ENCODE results near the gene SLC43A3.

DNA sequence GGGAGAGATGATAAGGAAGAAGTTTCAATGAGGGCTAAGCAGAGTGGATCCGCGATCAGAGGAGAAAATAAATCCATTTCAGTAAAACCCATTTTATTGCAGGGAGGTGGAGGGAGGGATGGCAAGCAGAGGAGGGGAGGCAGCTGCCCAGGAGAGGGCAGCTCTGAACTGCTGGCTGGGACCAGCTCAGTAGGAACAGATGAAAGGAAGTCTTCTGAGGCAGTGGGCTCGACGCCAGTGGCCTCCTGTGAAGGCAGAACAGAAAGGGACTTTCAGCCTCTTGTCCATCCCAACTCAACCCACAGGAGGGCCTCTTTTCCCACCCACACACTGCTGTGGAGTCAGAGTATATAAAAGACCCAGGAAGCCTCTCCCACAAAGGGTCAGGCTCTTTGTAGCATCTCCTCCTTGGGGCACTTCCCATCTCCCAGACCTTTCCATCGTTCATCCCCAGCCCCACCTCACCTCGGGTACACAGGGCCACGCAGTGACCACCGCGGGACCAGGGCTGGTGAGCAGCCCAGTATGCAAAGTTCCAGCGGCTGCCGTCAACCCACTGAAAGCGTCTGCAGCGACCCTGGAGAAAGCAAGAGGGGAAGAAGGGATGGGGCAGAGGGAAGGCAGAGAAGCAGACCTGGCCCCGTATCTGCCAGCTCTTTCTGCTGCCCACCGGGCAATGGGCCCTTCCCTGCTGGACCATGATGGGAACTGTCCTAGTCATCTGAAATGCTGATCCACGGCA is 39.5 kb downstream of the SLC43A3 start:
- TF ChIP-seq, protein P1, sequence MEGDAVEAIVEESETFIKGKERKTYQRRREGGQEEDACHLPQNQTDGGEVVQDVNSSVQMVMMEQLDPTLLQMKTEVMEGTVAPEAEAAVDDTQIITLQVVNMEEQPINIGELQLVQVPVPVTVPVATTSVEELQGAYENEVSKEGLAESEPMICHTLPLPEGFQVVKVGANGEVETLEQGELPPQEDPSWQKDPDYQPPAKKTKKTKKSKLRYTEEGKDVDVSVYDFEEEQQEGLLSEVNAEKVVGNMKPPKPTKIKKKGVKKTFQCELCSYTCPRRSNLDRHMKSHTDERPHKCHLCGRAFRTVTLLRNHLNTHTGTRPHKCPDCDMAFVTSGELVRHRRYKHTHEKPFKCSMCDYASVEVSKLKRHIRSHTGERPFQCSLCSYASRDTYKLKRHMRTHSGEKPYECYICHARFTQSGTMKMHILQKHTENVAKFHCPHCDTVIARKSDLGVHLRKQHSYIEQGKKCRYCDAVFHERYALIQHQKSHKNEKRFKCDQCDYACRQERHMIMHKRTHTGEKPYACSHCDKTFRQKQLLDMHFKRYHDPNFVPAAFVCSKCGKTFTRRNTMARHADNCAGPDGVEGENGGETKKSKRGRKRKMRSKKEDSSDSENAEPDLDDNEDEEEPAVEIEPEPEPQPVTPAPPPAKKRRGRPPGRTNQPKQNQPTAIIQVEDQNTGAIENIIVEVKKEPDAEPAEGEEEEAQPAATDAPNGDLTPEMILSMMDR (conservative IDR thresholded peaks at IDR 0.05; ENCODE audit: low read length) = no peak
- TF ChIP-seq EZH2phosphoT487 (IDR thresholded peaks at IDR 0.05; ENCODE audit: borderline replicate concordance, low read depth, low read length) = no peak
